ENCODE results near the gene ZFP30.

ZFP30 gene

DNA sequence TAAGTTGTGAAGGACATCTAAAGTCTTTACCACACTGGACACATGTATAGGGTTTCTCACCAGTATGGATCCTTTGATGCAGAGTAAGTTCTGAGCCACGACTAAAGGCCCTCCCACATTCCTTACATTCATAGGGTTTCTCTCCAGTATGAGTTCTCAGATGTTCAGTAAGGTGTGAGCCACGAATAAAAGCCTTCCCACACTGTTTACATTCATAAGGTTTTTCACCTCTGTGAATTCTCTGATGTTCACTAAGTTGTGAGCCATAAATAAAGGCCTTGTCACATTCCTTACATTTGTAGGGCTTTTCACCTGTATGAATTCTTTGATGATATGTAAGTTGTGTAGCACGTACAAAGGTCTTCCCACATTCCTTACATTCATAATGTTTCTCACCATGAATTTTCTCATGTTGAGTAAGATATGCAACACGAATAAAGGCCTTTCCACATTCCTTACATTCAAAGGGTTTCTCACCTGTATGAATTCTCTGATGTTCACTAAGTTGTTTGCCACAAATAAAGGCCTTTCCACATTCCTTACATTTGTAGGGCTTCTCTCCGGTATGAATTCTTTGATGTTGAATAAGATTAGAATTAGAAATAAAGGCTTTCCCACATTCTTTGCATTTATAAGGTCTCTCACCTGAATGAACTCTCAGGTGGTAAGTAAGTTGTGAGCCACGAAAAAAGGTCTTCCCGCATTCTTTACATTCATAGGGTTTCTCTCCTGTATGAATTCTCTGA is 90.5 kb downstream of the ZFP30 start:
- no peak for DNase-seq (ENCODE audit: low read depth in 4 of 4, low spot score in 1 of 4)

Data from stimulated activated CD4-positive, alpha-beta T cell treated with anti-CD3 and anti-CD28 coated beads, Interleukin-1b, Interleukin-23, amount 100 ng/mL, for 24 hours (primary cell).